CD4-positive, alpha-beta T cell treated with Interleukin-4 for 4 hours (primary cell): ENCODE measurements around the gene PRPF39.

Experiments used
- DNase-seq: peaks from one replicate; pipeline ENCODE4 v3.0.0-alpha.2; 2020

The PRPF39 gene

GRCh38 chr14:45082420-45082819, 1.5 kb upstream of the PRPF39 start:
- no peak for DNase-seq

- no peak for DNase-seq
Measured at GRCh38 chr14:45083617-45083975, 320 bp upstream of the PRPF39 start.

- DNase-seq = no peak
Measured at GRCh38 chr14:45084946-45085346, 1.0 kb downstream of the PRPF39 start.

DNA sequence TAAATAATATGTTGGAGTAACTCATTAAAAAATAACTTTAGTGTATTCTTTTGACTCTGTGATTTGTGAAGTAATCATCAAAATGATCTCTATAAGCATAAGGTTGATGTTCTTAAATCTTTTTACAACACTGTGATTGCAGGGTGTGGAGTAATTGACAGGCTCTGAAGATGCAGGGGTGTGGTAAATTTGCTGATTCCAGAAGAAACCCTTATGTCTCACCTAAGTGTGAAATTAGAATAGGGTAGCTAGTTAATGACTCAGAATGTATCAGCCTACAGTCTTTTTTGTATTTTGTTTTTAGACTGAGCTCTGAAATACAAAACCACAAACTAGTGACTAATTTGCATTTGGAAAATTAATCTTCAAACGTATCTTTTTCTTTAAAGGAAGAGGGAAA, 5.9 kb downstream of the PRPF39 start:
- peak; percentile 71 for DNase-seq

GRCh38 chr14:45091710-45092109, 7.8 kb downstream of the PRPF39 start:
- DNase-seq = no peak

DNA sequence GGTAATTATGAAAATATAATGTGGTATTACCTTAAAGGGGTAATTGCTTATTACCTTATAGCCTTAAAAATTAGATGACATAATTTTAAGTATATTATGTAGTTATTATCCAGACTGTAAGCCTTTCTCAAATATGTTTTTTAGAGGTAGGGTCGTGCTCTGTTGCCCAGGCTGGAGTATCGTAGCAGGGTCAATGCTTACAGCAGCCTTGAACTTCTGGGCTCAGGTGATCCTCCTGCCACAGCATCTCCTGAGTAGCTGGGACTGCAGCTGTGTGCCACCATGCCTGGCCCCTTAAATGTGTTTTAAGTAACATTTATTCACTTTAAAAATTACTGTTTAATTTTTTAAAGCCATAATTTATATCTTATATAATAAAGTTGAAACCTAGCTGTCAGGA, 10.4 kb downstream of the PRPF39 start:
- no peak for DNase-seq

GRCh38 chr14:45095143-45095542, 11.2 kb downstream of the PRPF39 start:
- no peak for DNase-seq

DNA sequence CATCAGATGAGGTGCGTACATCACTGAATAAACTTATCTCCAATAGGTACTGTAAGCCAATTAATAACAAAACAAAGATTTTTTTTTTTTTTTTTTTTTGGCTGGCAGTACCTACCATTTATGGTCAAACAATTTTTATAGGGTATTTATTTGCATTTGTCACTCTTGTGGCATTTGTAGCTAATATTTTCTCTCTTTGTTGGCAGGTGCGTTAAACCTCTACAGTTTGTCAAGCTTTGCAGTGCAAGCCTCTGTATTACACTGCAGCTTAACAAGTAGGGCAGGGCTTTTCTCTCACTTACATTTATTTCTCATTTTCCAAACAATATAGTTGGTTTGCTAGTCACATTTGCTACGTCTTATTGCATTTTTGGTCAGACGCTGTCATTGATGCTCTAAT, 12.3 kb downstream of the PRPF39 start:
- no peak for DNase-seq

DNA sequence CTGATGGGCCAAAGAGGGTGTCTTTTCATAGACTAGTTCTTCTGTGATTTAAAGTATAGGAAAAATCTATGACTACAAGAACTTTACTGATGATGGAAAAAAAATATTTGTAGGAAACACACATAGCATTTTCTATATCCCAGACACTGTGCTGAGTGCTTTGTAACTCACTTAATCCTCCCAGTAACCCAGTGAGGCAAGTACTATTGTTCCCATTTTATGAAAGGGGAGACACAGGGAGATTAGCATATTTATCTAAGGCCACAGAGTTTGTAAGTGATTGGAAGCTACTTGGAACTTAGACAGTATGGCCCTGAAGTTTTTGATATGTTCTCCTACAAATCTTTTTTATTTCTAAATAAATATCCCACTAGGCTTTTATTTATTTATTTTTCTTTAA, 19.9 kb downstream of the PRPF39 start:
- DNase-seq = no peak

DNA sequence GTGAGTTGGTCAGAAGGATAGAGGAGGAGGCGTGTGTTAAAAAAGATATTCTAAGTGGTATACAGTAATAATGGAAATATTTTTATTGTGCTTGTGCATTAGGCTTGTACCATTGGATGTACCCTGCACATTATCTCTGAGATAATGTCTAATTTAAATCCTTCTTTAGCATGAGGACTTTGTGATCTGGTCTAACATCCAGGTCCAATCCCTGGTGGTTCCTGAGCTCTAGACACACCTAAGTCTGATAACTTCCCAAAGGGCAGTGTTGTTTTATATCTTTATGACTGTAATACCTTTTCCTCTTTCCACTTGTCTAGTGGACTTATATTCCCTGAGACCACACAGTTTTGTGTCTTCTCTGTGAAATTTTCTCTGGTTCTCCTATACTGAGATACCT, 20.6 kb downstream of the PRPF39 start:
- DNase-seq = no peak

DNA sequence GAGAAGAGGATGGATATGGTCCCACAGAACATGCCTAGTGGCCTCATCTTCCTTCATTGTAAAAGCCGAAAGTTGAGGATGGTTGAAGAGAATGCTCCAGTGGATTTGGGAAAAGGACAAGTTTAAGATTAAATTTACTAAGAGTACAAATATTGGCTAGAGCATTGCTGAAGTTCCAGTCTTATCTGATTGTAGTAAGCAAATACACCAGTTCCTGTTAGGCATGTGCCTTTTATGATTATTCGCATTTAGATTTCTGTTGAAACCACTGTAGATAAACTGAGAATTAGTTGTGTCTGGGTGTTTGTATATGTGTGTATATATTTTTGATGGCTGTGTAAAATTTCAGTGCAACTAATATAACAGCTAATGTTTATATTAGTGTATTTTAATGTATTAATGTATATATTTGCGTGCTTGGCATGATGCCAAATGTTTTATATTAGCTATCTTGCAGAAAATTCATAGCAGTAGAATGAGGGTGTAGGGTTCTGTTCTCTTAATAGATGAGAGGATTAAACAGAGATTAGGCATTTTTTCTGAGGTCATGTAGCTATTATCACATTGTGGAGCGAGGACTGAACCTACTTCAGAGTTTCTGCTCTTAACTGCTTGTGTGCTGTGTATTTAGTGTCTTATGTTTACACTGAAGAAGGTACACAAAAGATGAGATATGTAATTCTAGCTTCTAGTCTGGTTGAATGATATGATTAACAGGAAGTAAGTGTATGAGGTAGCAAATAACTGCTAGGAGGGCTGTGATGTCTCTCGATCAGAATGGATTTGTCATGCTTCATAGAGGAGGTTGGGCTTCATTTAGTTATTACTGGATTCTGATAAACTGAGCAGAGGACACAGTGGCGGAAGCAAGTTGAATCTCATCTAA, 29.2 kb downstream of the PRPF39 start:
- no peak for DNase-seq

DNA sequence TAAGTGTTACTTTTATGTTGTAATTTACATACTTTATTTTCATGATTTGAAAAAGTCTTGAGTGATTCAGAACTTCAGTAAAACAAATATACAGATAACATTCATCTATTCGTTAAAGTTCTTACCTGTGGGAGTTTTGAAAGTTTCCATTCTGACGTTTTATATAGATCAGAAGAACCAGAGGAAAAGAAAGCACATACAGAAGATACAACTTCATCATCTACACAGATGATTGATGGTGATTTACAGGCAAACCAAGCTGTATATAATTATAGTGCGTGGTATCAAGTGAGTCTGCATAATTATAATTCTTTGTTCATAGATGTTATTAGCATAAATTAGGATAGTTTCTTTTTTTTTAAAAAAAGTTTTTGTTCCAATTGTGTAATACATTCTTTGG, 30.4 kb downstream of the PRPF39 start:
- DNase-seq = no peak

DNA sequence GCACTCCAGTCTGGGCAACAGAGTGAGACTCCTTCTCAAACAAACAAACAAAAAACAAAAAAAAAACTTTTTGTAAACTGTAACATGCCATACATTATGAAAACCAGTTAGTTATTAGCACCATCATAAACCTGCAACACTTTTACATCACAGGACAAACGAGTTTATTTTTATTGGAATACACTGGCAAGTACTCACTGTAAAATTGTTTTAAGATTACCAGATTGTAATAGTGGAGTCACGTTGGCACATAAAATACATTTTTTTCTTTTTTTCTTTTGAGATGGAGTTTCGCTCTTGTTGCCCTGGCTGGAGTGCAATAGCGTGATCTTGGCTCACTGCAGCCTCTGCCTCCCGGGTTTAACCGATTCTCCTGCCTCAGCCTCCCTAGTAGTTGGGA, 34.7 kb downstream of the PRPF39 start:
- no peak for DNase-seq

DNA sequence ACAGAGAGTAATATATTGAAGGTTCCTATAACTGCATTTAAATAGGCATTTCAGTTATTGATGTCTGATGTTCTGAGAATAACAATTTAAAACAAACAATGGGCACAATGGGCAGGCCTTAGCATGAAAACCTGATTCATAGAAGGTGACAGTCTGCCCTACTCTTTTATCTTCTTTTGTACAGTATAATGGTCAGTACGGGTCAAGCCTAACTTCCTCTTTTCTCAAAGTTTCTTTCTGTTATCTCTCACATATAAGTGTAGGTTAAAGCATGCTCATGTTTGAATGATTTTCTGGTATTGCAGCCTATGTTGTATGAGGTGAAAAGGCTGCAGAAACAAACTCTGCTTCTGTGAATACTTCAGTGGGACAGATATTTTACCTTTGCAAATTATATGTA, 36.2 kb downstream of the PRPF39 start:
- no peak for DNase-seq

GRCh38 chr14:45123271-45123670, 39.4 kb downstream of the PRPF39 start:
- no peak for DNase-seq

- no peak for DNase-seq
Measured at GRCh38 chr14:45125754-45126153, 41.8 kb downstream of the PRPF39 start.

- DNase-seq = no peak
Measured at GRCh38 chr14:45128963-45129629, 45.2 kb downstream of the PRPF39 start.

GRCh38 chr14:45133683-45134050, 49.8 kb downstream of the PRPF39 start:
- no peak for DNase-seq

- DNase-seq = peak; percentile 99
Measured at GRCh38 chr14:45134051-45134958, 50.4 kb downstream of the PRPF39 start, which contains the start of gene FKBP3. FKBP3 (minus strand) TSS chr14:45134481; CDS start chr14:45134456, 25 bp downstream.

- no peak for DNase-seq
Measured at GRCh38 chr14:45135156-45135555, 51.2 kb downstream of the PRPF39 start.

- DNase-seq = peak; percentile 95
Measured at GRCh38 chr14:45135659-45136395, 51.9 kb downstream of the PRPF39 start, which contains the start of gene FANCM. FANCM (plus strand) TSS chr14:45135930; CDS start chr14:45136032, 102 bp downstream.

DNA sequence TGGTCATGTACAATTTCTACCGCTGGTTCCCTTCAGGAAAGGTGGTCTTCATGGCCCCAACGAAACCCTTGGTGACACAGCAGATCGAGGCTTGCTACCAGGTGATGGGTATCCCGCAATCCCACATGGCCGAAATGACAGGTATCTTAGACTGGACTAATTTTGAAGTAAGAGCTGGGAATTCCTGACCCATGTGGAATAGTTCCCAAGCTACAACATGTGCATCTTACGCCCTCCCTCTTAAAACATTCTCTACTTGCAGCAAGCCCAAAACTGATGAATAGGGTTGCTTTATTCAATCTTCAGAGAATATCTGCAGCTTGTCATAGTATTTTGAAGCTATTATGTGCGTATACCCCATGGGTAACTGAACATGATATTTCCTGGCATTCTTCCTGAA, 52.5 kb downstream of the PRPF39 start:
- DNase-seq = no peak
